HG02610 (cell line): Measurements from ENCODE around the gene CGNL1.

Source experiments
- ATAC-seq: cut with Tn5 transposase; IDR thresholded peaks from one replicate; pipeline ENCODE4 v1.9.1; 2021; ENCODE audit warnings: mild to moderate bottlenecking, moderate library complexity; ENCODE audit not compliant: unreplicated experiment

CGNL1 gene

GRCh38 chr15:57518779-57519405 is 142.6 kb downstream of the CGNL1 start:
- no peak for ATAC-seq

GRCh38 chr15:57519806-57520205 is 143.5 kb downstream of the CGNL1 start:
- ATAC-seq, result no peak

GRCh38 chr15:57521503-57521902 is 145.2 kb downstream of the CGNL1 start:
- ATAC-seq, result no peak

GRCh38 chr15:57522148-57522547 is 145.8 kb downstream of the CGNL1 start:
- no peak for ATAC-seq

GRCh38 chr15:57525581-57525980 is 149.3 kb downstream of the CGNL1 start:
- no peak for ATAC-seq

GRCh38 chr15:57526076-57526475 is 149.8 kb downstream of the CGNL1 start:
- no peak for ATAC-seq

GRCh38 chr15:57526615-57527014 is 150.3 kb downstream of the CGNL1 start:
- no peak for ATAC-seq

GRCh38 chr15:57527382-57528091 is 151.2 kb downstream of the CGNL1 start:
- no peak for ATAC-seq

- ATAC-seq, result no peak
These were observed 152.7 kb downstream of the CGNL1 start for GRCh38 chr15:57528940-57529565.

- no peak for ATAC-seq
These were observed 153.4 kb downstream of the CGNL1 start for GRCh38 chr15:57529748-57530147.

GRCh38 chr15:57532731-57533447 is 156.6 kb downstream of the CGNL1 start:
- no peak for ATAC-seq

GRCh38 chr15:57533448-57533799 is 157.1 kb downstream of the CGNL1 start:
- no peak for ATAC-seq

- ATAC-seq, result no peak
These were observed 158.0 kb downstream of the CGNL1 start for GRCh38 chr15:57534281-57534680.

- ATAC-seq, result no peak
These were observed 160.8 kb downstream of the CGNL1 start for GRCh38 chr15:57537072-57537471.

- ATAC-seq, result no peak
These were observed 161.4 kb downstream of the CGNL1 start for GRCh38 chr15:57537488-57538264.

GRCh38 chr15:57538265-57538529 is 161.9 kb downstream of the CGNL1 start:
- no peak for ATAC-seq

GRCh38 chr15:57538821-57539220 is 162.5 kb downstream of the CGNL1 start:
- no peak for ATAC-seq

- ATAC-seq, result no peak
These were observed 163.9 kb downstream of the CGNL1 start for GRCh38 chr15:57540211-57540610.

- ATAC-seq, result peak; percentile 83
These were observed 164.4 kb downstream of the CGNL1 start for GRCh38 chr15:57540736-57541135.

- no peak for ATAC-seq
These were observed 165.0 kb downstream of the CGNL1 start for GRCh38 chr15:57541271-57541670.

GRCh38 chr15:57541805-57542504 is 165.7 kb downstream of the CGNL1 start:
- no peak for ATAC-seq
